ENCODE data around the gene THRA.

THRA gene

GRCh38 chr17:40019140-40019991 lies 43.4 kb upstream of the THRA start:
- 0 out of 3 replicates have a peak, but pooled peaks have one; percentile 13 for ATAC-seq
- TF ChIP-seq OSR1 (CRISPR knock-in tag; IDR thresholded peaks at IDR 0.05) = no peak
- no peak for TF ChIP-seq ZC3H10 (CRISPR knock-in tag; IDR thresholded peaks at IDR 0.05)
- no peak for TF ChIP-seq RARB (CRISPR knock-in tag; IDR thresholded peaks at IDR 0.05)
- no peak for TF ChIP-seq PATZ1 (CRISPR knock-in tag; IDR thresholded peaks at IDR 0.05; ENCODE audit: borderline replicate concordance)
- no peak for TF ChIP-seq GLIS3 (CRISPR knock-in tag; IDR thresholded peaks at IDR 0.05)
- TF ChIP-seq ZNF8 (CRISPR knock-in tag; IDR thresholded peaks at IDR 0.05) = no peak
- TF ChIP-seq ZFP30 (CRISPR knock-in tag; IDR thresholded peaks at IDR 0.05) = no peak
- TF ChIP-seq ISL1 (CRISPR knock-in tag; IDR thresholded peaks at IDR 0.05) = no peak
- no peak for TF ChIP-seq ZNF565 (CRISPR knock-in tag; conservative IDR thresholded peaks at IDR 0.05; ENCODE audit: low read depth)
- TF ChIP-seq CSRNP3 (CRISPR knock-in tag; IDR thresholded peaks at IDR 0.05) = no peak
- no peak for TF ChIP-seq PPARA (CRISPR knock-in tag; IDR thresholded peaks at IDR 0.05; ENCODE audit: borderline replicate concordance)
- TF ChIP-seq ARNTL (CRISPR knock-in tag; IDR thresholded peaks at IDR 0.05; ENCODE audit: borderline replicate concordance, low read depth) = no peak
- TF ChIP-seq ZFP3 (CRISPR knock-in tag; IDR thresholded peaks at IDR 0.05) = no peak
- TF ChIP-seq SNAI2 (CRISPR knock-in tag; IDR thresholded peaks at IDR 0.05) = no peak
- TF ChIP-seq, protein P1, sequence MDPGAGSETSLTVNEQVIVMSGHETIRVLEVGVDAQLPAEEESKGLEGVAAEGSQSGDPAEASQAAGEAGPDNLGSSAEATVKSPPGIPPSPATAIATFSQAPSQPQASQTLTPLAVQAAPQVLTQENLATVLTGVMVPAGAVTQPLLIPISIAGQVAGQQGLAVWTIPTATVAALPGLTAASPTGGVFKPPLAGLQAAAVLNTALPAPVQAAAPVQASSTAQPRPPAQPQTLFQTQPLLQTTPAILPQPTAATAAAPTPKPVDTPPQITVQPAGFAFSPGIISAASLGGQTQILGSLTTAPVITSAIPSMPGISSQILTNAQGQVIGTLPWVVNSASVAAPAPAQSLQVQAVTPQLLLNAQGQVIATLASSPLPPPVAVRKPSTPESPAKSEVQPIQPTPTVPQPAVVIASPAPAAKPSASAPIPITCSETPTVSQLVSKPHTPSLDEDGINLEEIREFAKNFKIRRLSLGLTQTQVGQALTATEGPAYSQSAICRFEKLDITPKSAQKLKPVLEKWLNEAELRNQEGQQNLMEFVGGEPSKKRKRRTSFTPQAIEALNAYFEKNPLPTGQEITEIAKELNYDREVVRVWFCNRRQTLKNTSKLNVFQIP (CRISPR knock-in tag; IDR thresholded peaks at IDR 0.05; ENCODE audit: borderline replicate concordance, low read depth) = no peak
- TF ChIP-seq, protein P2, sequence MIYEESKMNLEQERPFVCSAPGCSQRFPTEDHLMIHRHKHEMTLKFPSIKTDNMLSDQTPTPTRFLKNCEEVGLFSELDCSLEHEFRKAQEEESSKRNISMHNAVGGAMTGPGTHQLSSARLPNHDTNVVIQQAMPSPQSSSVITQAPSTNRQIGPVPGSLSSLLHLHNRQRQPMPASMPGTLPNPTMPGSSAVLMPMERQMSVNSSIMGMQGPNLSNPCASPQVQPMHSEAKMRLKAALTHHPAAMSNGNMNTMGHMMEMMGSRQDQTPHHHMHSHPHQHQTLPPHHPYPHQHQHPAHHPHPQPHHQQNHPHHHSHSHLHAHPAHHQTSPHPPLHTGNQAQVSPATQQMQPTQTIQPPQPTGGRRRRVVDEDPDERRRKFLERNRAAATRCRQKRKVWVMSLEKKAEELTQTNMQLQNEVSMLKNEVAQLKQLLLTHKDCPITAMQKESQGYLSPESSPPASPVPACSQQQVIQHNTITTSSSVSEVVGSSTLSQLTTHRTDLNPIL (CRISPR knock-in tag; IDR thresholded peaks at IDR 0.05; ENCODE audit: low read depth) = no peak
- TF ChIP-seq CSDC2 (CRISPR knock-in tag; IDR thresholded peaks at IDR 0.05) = no peak
- no peak for TF ChIP-seq ZNF70 (CRISPR knock-in tag; IDR thresholded peaks at IDR 0.05)

- no peak for TF ChIP-seq ZNF70 (CRISPR knock-in tag; IDR thresholded peaks at IDR 0.05)
- no peak for TF ChIP-seq ARNTL (CRISPR knock-in tag; IDR thresholded peaks at IDR 0.05; ENCODE audit: borderline replicate concordance, low read depth)
- TF ChIP-seq RARB (CRISPR knock-in tag; IDR thresholded peaks at IDR 0.05) = no peak
- no peak for TF ChIP-seq GLIS3 (CRISPR knock-in tag; IDR thresholded peaks at IDR 0.05)
- ATAC-seq = no peak
These were observed 42.6 kb upstream of the THRA start for GRCh38 chr17:40020146-40020545.

DNA sequence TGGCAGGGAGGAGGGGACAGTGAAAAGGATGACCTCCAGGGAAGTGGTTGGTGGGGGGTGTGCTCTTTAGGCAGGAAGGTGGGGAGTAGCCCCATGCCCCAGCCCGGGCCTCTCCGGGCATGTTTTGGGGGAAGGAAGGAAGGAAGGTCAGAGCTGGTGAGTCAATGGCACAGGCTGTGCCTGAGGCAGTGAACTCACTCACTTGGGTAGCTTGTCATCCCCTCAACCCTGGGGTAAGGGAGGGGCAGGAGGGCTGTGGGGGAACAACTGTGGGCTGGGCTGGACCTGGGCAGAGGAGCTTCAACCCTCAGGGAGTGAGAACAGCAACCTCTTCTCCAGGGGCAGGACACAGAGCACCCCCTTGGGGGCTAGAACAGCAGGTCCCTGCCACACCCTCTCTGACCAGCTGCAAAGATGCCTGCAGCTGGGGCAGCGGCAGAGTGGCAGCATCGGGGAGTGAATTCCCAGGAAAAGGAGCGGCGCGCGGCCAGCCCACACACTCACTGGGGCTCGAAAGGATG lies 41.3 kb upstream of the THRA start:
- ATAC-seq = peak; percentile 72
- TF ChIP-seq ZC3H10 (CRISPR knock-in tag; IDR thresholded peaks at IDR 0.05) = no peak
- no peak for TF ChIP-seq GLIS3 (CRISPR knock-in tag; IDR thresholded peaks at IDR 0.05)
- TF ChIP-seq TCF4 (CRISPR knock-in tag; IDR thresholded peaks at IDR 0.05; ENCODE audit: borderline replicate concordance) = no peak
- no peak for TF ChIP-seq OSR1 (CRISPR knock-in tag; IDR thresholded peaks at IDR 0.05)
- TF ChIP-seq BACH2 (CRISPR knock-in tag; IDR thresholded peaks at IDR 0.05; ENCODE audit: borderline replicate concordance) = no peak
- TF ChIP-seq ZFP3 (CRISPR knock-in tag; IDR thresholded peaks at IDR 0.05) = no peak
- TF ChIP-seq, protein P2 (CRISPR knock-in tag; IDR thresholded peaks at IDR 0.05; ENCODE audit: low read depth) = no peak
- no peak for TF ChIP-seq PATZ1 (CRISPR knock-in tag; IDR thresholded peaks at IDR 0.05; ENCODE audit: borderline replicate concordance)
- no peak for TF ChIP-seq ESRRG (CRISPR knock-in tag; IDR thresholded peaks at IDR 0.05)
- TF ChIP-seq TOX (CRISPR knock-in tag; IDR thresholded peaks at IDR 0.05; ENCODE audit: borderline replicate concordance) = no peak
- TF ChIP-seq ZNF565 (CRISPR knock-in tag; conservative IDR thresholded peaks at IDR 0.05; ENCODE audit: low read depth) = no peak
- TF ChIP-seq, protein P3, sequence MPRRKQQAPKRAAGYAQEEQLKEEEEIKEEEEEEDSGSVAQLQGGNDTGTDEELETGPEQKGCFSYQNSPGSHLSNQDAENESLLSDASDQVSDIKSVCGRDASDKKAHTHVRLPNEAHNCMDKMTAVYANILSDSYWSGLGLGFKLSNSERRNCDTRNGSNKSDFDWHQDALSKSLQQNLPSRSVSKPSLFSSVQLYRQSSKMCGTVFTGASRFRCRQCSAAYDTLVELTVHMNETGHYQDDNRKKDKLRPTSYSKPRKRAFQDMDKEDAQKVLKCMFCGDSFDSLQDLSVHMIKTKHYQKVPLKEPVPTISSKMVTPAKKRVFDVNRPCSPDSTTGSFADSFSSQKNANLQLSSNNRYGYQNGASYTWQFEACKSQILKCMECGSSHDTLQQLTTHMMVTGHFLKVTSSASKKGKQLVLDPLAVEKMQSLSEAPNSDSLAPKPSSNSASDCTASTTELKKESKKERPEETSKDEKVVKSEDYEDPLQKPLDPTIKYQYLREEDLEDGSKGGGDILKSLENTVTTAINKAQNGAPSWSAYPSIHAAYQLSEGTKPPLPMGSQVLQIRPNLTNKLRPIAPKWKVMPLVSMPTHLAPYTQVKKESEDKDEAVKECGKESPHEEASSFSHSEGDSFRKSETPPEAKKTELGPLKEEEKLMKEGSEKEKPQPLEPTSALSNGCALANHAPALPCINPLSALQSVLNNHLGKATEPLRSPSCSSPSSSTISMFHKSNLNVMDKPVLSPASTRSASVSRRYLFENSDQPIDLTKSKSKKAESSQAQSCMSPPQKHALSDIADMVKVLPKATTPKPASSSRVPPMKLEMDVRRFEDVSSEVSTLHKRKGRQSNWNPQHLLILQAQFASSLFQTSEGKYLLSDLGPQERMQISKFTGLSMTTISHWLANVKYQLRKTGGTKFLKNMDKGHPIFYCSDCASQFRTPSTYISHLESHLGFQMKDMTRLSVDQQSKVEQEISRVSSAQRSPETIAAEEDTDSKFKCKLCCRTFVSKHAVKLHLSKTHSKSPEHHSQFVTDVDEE (CRISPR knock-in tag; IDR thresholded peaks at IDR 0.05) = no peak
